HG03095 (cell line): ENCODE measurements around the gene PUM2.

Experiments
- ATAC-seq: cut with Tn5 transposase; IDR thresholded peaks from one replicate; pipeline ENCODE4 v1.9.1; 2021; ENCODE audit warnings: moderate library complexity; ENCODE audit not compliant: unreplicated experiment

PUM2 gene

GRCh38 chr2:20349513-20349921, 1.1 kb downstream of the PUM2 start:
- no peak for ATAC-seq

DNA sequence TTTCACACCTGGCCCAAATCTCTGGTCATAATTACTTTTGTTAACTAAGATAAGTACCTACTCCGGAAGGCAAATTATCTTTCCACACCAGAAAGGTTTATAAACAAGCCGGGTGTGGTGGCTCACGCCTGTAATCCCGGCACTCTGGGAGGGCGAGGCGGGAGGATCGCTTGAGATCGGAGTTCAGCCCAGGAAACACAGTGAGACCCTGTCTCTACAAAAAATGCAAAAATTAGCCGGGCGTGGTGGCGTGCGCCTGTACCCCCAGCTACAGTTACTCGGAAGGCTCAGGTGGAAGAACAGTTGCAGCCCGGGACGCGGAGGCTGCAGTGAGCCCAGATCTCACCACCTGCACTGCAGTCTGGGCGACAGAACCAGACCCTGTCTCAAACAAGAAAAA, 2.1 kb downstream of the PUM2 start:
- ATAC-seq: no peak

GRCh38 chr2:20346565-20347381, 3.9 kb downstream of the PUM2 start:
- no peak for ATAC-seq

DNA sequence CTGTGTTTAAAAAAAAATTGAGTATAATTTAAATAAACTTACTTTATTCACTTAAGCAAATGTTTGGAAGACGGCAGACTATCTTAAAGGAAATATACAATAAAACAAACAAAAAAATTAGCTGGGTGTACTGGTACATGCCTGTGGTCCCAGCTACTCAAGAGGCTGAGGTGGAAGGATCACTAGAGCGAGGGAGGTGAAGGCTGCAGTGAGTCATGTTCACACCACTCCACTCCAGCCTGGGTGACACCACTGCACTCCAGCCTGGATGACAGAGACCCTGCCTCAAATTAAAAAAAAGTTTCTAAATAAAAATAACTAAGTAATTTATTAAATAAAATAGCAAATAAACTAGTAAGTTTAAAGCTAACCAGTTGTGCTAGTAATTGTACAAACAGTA, 7.5 kb downstream of the PUM2 start:
- ATAC-seq: no peak

DNA sequence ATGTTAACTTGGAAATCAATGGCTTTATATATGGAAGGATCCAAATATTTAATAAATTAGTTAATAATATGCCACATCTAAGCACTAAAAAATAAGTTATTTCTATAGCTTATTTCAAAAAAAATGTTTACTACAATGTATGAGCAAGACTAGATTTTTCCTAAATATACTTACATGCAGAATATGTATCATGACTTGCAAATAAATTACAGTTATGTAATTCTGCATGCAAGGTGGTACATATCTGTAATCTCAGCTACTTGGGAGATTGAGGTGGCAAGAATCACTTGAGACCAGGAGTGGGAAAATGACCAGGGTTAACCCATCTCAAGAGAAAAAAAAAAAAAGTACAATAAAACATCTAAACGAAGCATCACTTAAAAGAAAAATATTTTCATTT, 11.6 kb downstream of the PUM2 start:
- no peak for ATAC-seq

- no peak for ATAC-seq
These were observed 15.9 kb downstream of the PUM2 start for GRCh38 chr2:20334605-20335203.

GRCh38 chr2:20333738-20334137, 16.9 kb downstream of the PUM2 start:
- no peak for ATAC-seq

DNA sequence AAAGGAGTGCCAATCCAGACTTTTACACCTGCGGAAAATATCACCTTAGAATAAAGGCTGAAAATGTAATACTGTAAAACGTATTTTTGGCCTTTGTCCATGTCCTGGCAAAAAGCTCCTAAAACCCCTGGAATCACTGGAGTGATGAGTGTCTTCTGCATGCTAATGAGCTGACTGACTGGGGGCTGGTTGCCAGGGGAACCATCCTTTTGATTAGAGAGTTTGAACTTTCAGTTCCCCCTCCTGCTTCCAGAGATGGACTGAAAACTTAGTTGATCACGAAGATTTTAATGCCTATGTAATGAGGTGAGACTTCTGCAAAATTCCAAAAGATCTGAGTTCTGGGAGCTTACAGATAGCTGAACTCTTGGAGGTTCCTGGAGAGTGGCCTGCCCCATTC, 20.5 kb downstream of the PUM2 start:
- ATAC-seq: no peak

- ATAC-seq: no peak
These were observed 23.3 kb downstream of the PUM2 start for GRCh38 chr2:20327370-20327769.

DNA sequence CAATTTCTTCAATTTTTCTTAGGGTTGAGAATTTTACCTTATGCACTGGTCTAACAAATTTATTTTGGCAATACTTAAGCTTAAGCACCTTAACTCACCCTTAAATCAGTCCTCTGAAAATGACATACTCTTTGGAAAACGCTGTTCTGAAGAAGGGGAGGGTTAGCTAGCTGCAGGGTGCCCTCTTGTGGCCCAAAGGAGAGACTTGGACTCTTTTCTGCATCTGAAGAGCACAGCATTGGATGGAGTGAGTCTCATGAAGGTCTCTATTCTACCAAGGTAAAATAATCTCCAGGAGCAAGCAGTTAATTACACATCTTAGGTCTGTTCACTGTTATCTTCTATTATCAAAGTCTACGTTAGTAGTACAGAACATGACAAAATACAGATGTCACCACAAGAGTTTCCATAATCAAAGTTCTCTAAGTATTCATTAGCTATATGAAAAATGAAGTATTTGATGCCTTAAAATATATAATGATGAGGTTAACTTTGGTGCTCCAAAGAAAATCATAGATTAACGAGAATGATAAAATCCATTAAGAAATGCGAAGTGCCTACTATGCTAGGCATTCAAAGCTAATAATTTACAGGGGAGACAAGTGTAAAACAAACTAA, 24.4 kb downstream of the PUM2 start:
- ATAC-seq: no peak

- no peak for ATAC-seq
These were observed 27.9 kb downstream of the PUM2 start for GRCh38 chr2:20322527-20323300.

GRCh38 chr2:20317690-20318089, 33.0 kb downstream of the PUM2 start:
- ATAC-seq: no peak

- ATAC-seq: no peak
These were observed 33.4 kb downstream of the PUM2 start for GRCh38 chr2:20317197-20317596.

DNA sequence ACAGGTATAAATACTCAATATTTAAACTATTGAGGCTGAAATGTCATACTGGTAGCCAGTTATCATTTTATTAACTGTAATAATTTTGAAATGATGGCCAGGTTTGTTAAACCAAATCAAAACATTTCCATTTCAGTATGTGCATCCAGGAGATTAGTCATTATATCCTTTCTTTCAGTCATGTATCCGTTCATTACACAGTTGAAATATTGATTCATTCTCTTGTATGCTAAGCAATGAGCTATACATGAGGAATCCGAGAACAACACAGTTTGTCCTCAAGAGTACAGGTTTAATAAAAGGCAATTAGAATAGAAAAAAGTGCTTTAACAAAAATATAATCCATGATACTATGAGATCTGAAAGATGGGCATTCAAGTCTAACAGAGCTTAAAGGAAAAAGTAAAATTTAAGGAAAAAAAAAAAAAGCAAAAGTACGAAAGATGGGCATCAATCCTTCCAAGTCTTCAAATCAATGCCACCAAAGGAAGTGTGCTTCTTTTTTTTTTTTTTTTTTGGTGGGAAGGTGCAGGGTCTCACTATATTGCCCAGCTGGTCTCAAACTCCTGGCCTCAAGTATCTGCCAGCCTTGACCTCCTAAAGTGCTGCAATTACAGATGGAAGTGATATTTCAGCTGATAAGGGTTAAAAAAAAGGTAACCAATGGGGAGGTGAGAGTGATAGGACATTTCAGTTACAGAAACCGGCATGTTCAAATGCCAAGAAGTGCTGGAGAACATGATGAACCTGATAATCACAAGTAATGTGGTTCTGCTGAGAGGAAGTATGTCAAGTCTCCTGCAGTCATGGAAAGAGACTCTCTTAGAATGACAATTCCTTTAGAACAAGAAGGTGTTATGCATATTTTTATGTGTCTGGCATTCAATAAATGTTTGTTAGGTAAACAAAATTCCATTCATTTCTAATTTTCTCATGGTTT, 35.8 kb downstream of the PUM2 start:
- no peak for ATAC-seq

DNA sequence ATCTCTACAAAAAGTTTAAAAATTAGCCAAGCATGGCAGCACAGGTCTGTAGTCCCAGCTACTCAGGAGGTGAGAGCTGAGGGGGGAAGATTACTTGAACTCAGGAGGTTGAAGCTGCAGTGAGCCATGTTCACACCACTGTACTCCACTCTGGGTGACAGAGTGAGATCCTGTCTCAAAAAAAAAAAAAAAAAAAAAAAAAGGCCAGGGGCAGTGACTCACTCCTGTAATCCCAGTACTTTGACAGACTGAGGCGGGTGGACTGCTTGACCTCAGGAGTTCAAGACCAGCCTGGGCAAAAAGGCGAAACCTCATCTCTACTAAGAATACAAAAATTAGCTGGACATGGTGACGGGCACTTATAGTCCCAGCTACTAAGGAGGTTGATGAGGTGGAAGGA, 37.0 kb downstream of the PUM2 start:
- no peak for ATAC-seq

GRCh38 chr2:20309001-20309400, 41.6 kb downstream of the PUM2 start:
- ATAC-seq: no peak

DNA sequence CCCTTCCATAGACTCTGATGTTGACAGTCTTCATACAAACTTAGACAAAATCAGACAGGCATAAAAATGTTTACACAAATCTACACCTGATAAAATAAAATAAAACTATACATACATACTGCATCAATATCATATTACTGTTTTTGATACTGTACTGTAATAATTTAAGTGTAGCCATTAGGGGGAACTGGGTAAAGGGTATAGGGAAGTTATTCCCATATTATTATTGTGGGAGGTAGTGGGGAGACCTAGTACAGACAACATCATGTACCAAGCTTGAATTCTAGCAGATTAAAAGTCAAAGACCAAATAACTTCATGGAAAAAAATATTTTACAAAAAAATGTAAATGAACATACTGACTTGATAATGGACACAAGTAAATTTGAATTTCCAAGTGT, 43.3 kb downstream of the PUM2 start:
- ATAC-seq: no peak

- no peak for ATAC-seq
These were observed 46.2 kb downstream of the PUM2 start for GRCh38 chr2:20304411-20304810.

GRCh38 chr2:20303966-20304365, 46.7 kb downstream of the PUM2 start:
- no peak for ATAC-seq

DNA sequence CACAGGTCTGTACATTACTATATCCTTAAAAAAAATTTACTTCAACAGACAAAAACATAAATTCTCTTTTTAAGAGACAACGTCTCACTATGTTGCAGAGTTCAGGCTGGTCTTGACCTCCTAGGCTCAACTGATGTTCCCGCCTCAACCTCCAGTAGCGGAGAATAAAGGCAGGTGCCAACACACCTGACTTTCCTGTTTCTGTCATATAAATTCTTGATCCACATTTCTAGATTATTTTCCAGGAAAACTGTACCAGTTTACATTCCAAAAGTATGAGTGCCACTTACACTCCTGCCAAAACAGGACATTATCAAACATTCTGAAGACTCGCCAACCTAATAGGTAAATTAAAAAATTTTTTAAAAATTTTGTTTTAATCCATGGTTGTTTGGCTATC, 48.6 kb downstream of the PUM2 start:
- no peak for ATAC-seq
